Prostate gland (tissue), 2 donors: ENCODE results near the gene RIT2. TPM values are rescaled to one million over a fixed set of nuclear protein-coding genes. Genes with fewer than 3 reads are reported as not detected.

Experiments
- DNase-seq: peaks from one replicate; pipeline ENCODE4 v3.0.0-alpha.2; 2019; ENCODE audit warnings: low spot score
- H3K27ac ChIP-seq, 2 donors: fragments of 200-600 bp; sonication (generic); 2 replicates each; pipeline ENCODE4 v1.5.1; 2017 to 2019
- H3K27me3 ChIP-seq: fragments of 200-600 bp; sonication (generic); replicated peaks from 2 replicates; pipeline ENCODE4 v1.5.1; 2019; ENCODE audit not compliant: insufficient read depth
- H3K36me3 ChIP-seq, 2 donors: fragments of 200-600 bp; sonication (generic); 1 replicate in 1 of 2; 2 replicates in 1 of 2; pipeline versions ENCODE4 v1.5.1 to v1.8.1; 2017 to 2019
- H3K4me1 ChIP-seq: fragments of 200-600 bp; sonication (generic); replicated peaks from 2 replicates; pipeline ENCODE4 v1.5.1; 2019
- H3K4me3 ChIP-seq, 2 donors: fragments of 200-600 bp; sonication (generic); 2 replicates each; pipeline ENCODE4 v1.5.1; 2017 to 2019
- H3K9me3 ChIP-seq: fragments of 200-600 bp; sonication (generic); 2 replicates; pipeline ENCODE4 v1.5.1; 2017
- POLR2A ChIP-seq: fragments of 450-650 bp; IDR thresholded peaks from one replicate; pipeline ENCODE4 v1.6.1; 2016; ENCODE audit warnings: antibody characterized with exemption, mild to moderate bottlenecking
- POLR2AphosphoS5 ChIP-seq: sonication (generic); formaldehyde crosslinking; IDR thresholded peaks from one replicate; pipeline ENCODE4 v1.6.1; 2017; ENCODE audit warnings: antibody characterized with exemption
- WGBS: methylation state at CpG from one replicate; pipeline ENCODE4 v1.1.5; 2018; 5-methylcytosine and 5-hydroxymethylcytosine counted together
- intact Hi-C: fragments of 100-400 bp; cut with DNase I; formaldehyde crosslinking; loops from one replicate; pipeline ENCODE4 v1.14.2; 2022
- total RNA-seq, 2 donors: library from RNA; depleted of rRNA; stranded (reverse); fragments of >200 nt; gene quantifications; one replicate each; pipeline ENCODE4 v1.1.0, GENCODE V29; 2016
- TF ChIP-seq, protein P1 (sequence below), 4 experiments: fragments of 200-600 bp in 2 of 4; fragments of 450-650 bp in 2 of 4; sonication (generic) in 2 of 4; IDR thresholded peaks; 1 replicate in 3 of 4; 2 replicates in 1 of 4; pipeline ENCODE4 v1.5.1; 2016 to 2019; ENCODE audit warnings: antibody characterized with exemption in 4 of 4, mild to moderate bottlenecking in 2 of 4, moderate library complexity in 2 of 4

The RIT2 gene
- total RNA-seq, 2 donors from 2014 or later = not detected

- TF ChIP-seq, protein P1, sequence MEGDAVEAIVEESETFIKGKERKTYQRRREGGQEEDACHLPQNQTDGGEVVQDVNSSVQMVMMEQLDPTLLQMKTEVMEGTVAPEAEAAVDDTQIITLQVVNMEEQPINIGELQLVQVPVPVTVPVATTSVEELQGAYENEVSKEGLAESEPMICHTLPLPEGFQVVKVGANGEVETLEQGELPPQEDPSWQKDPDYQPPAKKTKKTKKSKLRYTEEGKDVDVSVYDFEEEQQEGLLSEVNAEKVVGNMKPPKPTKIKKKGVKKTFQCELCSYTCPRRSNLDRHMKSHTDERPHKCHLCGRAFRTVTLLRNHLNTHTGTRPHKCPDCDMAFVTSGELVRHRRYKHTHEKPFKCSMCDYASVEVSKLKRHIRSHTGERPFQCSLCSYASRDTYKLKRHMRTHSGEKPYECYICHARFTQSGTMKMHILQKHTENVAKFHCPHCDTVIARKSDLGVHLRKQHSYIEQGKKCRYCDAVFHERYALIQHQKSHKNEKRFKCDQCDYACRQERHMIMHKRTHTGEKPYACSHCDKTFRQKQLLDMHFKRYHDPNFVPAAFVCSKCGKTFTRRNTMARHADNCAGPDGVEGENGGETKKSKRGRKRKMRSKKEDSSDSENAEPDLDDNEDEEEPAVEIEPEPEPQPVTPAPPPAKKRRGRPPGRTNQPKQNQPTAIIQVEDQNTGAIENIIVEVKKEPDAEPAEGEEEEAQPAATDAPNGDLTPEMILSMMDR (IDR thresholded peaks at IDR 0.05) = no peak
- TF ChIP-seq POLR2AphosphoS5 (no peak), POLR2A (no peak)
- no peak overlapping the region for H3K4me3 ChIP-seq
- H3K27me3 ChIP-seq = no peaks in the 10 kb centered on the region
- no peaks in the 10 kb centered on the region for H3K4me1 ChIP-seq
- no peak overlapping the region for H3K27ac ChIP-seq
- no peak for DNase-seq
- intact Hi-C loops = no loop called here
- H3K9me3 ChIP-seq = no peaks in the 10 kb centered on the region
- no peaks in the 10 kb centered on the region for H3K36me3 ChIP-seq
These were observed 284.5 kb downstream of the RIT2 start for GRCh38 chr18:42830936-42831335.

GRCh38 chr18:42828881-42829280 lies 286.6 kb downstream of the RIT2 start:
- TF ChIP-seq, protein P1 (IDR thresholded peaks at IDR 0.05) = no peak
- Histone ChIP-seq H3K4me1 (no peaks in the 10 kb centered on the region), H3K27me3 (no peaks in the 10 kb centered on the region), H3K27ac (no peak overlapping the region), H3K9me3 (no peaks in the 10 kb centered on the region), H3K36me3 (no peaks in the 10 kb centered on the region), H3K4me3 (no peak overlapping the region)
- no peak for DNase-seq
- 100% methylated on average over 1 of the region's 1 CpG for WGBS
- intact Hi-C loops = no loop called here

GRCh38 chr18:42824178-42824577 lies 291.3 kb downstream of the RIT2 start:
- Histone ChIP-seq H3K27me3 (no peaks in the 10 kb centered on the region), H3K36me3 (no peaks in the 10 kb centered on the region), H3K4me3 (no peak overlapping the region), H3K27ac (no peak overlapping the region), H3K4me1 (no peaks in the 10 kb centered on the region), H3K9me3 (no peaks in the 10 kb centered on the region)
- intact Hi-C loops = no loop called here
- no peak for DNase-seq
- TF ChIP-seq, protein P1 (IDR thresholded peaks at IDR 0.05) = no peak
- TF ChIP-seq POLR2A (no peak), POLR2AphosphoS5 (no peak)

GRCh38 chr18:42822711-42823110 lies 292.8 kb downstream of the RIT2 start:
- no peak overlapping the region for H3K27ac ChIP-seq
- no peaks in the 10 kb centered on the region for H3K36me3 ChIP-seq
- intact Hi-C loops = no loop called here
- TF ChIP-seq, protein P1 (IDR thresholded peaks at IDR 0.05) = no peak
- TF ChIP-seq POLR2A (no peak), POLR2AphosphoS5 (no peak)
- no peak overlapping the region for H3K4me3 ChIP-seq
- DNase-seq = no peak
- H3K27me3 ChIP-seq = no peaks in the 10 kb centered on the region
- no peaks in the 10 kb centered on the region for H3K4me1 ChIP-seq
- no peaks in the 10 kb centered on the region for H3K9me3 ChIP-seq
- 70% methylated on average over 3 of the region's 3 CpGs for WGBS

GRCh38 chr18:42821492-42821891 lies 294.0 kb downstream of the RIT2 start:
- TF ChIP-seq POLR2A = no peak
- intact Hi-C loops = no loop called here
- Histone ChIP-seq H3K4me3 (no peak overlapping the region), H3K4me1 (no peaks in the 10 kb centered on the region), H3K9me3 (no peaks in the 10 kb centered on the region), H3K36me3 (no peaks in the 10 kb centered on the region), H3K27ac (no peak overlapping the region), H3K27me3 (no peaks in the 10 kb centered on the region)
- whole genome bisulfite sequencing = 92% methylated on average over 4 of the region's 4 CpGs
- DNase-seq = no peak

GRCh38 chr18:42814618-42815017 lies 300.9 kb downstream of the RIT2 start:
- intact Hi-C loops = no loop called here
- Histone ChIP-seq H3K4me3 (no peak overlapping the region), H3K9me3 (no peaks in the 10 kb centered on the region), H3K36me3 (no peaks in the 10 kb centered on the region), H3K4me1 (no peaks in the 10 kb centered on the region), H3K27ac (no peak overlapping the region), H3K27me3 (no peaks in the 10 kb centered on the region)
- 88% methylated on average over 4 of the region's 4 CpGs for WGBS
- no peak for DNase-seq
- no peak for TF ChIP-seq POLR2AphosphoS5
